ENCODE data around the gene TRIP13.
A peak's percentile ranks its signal among the peaks of the same experiment; 100 is the strongest.

Gene TRIP13

GRCh38 chr5:943201-943917 lies 50.7 kb downstream of the TRIP13 start:
- no peak for DNase-seq

DNA sequence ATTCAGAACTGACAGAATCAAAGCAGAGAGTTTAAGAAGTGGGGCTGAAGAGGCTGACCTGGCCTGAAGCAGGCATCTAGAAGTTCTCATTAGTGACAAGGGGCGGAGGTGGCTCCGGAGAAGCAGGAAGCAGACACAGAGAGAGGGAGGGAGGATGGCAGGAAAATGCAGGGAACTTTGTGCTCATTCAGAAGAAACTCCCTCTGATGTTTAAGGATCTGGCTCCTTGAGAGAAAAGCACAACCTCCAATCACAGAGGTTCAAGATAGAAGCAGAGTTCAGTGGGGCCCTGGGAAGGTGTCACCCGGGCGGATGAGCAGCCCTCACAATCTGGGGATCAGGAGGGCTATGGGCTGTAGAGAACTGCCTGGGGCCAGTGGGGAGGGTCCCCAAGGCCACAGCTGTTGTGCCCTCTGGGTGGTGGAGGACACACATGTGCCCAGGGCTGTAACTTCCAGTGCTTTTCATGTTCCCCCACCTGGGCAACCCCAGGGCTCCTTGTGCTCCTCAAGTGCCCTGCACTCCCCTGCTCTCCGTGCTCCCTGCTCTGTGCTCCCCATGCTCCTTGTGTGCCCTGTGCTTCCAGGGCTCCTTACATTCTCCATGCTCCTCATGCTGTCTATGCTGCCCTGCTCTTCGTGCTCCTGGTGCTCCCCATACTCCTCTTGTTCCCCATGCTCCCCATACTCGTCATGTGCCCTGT lies 51.4 kb downstream of the TRIP13 start:
- DNase-seq: no peak

DNA sequence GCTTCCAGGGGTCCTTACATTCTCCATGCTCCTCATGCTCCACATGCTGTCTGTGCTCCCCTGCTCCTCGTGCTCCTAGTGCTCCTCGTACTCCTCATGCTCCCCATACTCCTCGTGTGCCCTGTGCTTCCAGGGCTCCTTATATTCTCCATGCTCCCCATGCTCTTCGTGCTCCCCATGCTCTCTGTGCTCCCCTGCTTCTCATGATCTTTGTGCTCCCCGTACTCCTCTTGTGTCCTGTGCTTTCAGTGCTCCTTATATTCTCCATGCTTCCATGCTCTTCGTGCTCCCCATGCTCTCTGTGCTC lies 51.9 kb downstream of the TRIP13 start:
- DNase-seq: no peak

- DNase-seq: no peak
These were observed 52.5 kb downstream of the TRIP13 start for GRCh38 chr5:944992-945685.

DNA sequence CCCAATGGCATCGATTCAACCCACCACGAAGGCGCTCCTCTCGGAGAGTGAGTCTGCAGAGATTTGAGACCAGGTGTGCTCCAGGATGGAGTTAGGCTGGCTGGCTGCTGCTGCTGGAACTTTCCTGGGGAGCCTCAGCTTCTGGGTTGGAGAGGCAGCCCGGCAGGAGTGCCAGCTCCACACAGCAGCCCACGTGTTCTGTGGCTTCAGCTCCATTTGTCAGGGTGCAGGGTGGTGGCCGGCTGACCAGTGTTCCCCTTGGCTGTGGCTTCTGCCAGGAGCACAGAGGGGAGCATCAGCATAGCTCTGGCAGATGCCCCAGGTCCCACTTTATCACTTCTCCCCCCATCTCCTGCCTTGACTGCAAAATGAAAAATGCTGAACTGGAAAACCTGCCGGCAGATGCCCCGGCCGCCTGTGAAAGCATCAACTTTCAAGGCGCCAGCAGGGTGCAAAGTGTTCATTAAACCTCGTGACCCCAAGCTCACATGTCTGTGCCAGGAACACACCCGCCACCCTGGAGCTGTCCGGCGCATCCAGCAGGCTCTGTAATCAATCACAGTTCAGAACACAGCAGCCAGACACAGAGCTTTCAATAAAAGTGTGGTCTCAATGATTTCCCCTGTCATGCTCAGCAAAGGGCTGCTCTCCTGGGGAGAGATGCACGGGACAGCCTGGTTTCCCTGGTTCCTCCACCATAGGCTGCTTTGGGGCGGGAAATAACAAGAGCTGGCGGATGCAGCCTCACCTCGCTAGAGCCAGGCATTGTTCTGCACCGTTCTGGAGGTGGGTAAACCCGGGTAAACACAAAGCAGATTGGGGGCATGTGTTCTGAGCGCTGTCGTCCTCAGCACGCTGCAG lies 53.2 kb downstream of the TRIP13 start:
- no peak for DNase-seq

- no peak for DNase-seq
These were observed 54.3 kb downstream of the TRIP13 start for GRCh38 chr5:946720-947625.

DNA sequence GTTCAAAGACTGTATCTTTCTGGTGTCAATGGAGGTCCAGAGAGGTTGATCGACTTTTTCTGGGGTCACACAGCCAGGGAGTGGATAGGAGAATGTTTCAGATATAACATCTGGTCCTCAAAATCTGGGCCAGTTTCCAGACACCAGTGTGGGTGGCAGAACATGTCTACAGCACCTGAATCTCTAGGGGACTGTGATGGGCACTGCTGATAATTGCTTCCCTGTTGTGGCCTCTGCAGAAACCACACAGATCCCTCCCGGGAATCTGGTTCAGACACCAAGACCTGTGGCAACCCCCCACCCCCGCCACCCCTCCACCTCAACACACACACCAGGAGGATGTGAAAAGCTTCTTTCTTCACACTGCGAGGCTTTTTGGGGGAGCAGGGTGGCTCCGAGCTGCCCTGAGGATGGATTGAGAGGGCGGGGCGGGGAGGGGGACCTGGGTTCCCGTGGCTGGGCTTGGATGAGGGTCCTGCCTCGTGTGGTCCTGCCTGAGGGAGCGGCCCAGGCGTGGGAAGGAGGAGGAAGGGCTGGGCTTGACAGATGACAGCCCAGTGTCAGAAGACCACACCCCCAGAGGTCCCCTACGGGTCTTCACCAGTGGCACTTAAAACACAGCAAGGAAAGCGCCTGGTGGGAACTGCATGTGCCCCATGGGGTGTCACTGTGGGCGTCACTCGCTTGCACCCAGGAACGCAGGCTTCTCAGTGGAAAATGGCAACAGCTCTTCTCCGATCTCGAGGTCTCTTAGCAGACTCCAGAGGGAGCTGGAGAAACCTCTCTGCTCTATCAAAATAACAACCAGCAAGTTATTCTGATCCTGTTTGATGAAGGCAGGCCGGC lies 55.2 kb downstream of the TRIP13 start:
- DNase-seq: no peak

GRCh38 chr5:948472-949274 lies 56.0 kb downstream of the TRIP13 start:
- no peak for DNase-seq

DNA sequence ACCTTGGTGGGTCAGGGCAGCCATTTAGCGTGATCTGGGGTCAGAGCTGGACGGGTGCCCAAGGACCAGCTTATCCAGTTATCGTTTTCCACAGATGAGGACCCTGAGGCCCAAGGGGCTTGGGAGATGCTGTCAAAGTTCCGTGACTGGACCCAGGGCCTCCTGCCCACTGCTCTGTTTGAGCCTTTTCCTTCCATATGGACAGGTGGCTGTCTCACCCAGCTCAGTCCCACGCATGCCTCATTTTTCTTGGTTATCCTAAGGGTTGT lies 56.5 kb downstream of the TRIP13 start:
- no peak for DNase-seq

DNA sequence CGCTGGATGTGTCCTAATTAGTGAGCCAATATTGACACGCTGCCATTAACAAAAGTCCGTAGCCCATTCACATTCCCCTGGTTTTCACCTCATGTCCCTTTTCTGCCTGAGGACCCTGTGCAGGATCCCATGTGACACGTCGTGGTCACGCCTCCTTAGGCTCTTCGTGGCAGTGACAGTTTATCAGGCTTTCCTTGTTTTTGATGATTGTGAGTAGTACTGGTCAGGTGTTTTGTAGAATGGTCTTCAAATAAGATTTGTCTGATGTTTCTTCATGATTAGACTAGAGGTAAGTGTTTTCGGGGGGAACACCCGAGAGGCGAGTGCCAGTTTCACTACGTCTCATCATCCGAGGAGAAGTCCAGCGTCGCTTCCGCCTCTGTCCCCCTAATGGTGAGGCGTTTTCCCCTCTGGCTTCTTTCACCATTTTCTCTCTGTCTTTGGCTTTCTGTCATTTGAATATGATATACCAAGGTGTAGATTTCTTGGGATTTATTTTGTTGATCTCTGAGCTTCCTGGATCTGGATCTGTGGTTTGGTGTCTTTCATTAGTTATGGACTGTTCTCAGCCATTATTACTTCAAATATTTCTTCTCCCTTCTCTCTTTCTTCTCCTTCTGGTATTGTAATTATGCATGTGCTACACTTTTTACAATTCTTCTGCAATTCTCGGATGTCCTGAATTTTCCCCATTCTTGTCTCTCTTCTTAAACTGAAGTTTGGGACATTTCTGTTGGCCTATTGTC lies 57.3 kb downstream of the TRIP13 start:
- no peak for DNase-seq

GRCh38 chr5:951940-952596 lies 59.4 kb downstream of the TRIP13 start:
- DNase-seq: no peak

DNA sequence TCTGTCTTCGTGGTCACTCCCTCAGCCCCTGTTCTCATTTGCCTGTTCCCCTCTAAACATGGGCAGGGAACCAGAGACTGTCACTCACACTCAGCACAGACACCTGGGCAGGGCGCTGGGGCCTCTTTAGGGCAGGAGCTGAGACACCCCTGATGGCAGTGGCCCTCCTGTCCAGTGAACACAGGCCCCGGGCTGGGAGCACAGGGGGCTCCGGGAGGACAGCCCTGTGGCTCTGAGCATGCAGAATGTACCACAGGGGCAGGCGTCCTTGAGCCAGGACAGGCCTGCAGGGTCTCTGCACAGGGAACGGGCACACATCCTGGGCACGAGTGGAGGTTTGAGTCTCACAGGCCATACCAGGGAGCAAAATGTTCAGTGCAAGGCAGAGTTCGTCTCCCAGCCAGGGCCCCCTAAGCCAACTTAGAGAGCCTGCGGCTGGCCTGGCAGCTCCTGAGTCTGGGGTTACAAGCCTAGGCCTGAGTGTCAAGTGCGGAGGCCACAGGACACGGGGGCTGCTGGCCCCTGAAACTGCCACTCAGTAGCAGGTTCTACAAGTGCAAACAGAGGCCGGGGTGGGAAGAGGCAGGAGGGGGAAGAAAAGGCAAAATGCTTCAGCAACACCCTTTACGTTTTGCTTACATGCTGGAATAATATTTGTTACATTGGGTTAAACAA lies 60.0 kb downstream of the TRIP13 start:
- DNase-seq: no peak

DNA sequence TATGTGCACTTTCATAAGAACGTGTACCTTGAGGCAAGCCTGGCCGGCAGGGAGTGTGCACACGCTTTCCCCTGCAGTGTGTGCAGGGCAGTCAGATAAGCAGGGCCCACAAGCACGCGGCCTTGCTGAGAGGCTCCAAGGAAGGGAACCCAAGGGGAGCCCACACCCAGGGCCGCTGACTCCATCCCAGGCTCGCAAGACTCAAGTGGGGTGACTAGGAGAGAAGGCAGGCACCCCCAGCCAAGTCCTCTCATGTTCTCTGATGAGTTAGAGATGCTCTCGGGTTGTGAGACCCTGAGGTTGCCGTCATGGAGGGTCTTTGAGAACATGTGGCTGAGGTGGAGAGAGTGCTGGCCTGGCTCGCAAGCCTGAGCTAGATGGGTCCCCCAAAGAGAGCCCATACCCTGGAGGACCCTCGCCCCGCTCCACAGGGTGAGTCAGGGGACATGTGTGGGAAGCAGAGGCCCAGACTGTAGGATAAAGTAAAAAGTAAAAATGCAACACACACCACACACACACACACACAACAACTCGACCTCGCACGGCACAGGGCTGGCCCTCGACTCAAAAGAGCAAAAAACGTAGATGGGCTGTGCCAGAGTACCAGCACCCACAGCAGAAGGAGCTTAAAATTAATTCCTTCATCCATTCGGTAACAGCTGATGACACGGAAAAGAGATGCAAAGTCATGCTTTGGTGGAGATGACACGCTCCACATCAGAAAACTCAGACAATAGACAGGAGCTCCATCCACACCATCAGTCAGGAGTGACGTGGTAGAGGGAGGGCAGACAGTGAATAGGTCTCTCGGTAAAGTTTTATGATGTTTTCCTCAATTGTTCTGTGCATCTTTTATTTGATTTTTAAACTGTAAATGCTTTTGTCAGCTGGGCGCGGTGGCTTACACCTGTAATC lies 61.1 kb downstream of the TRIP13 start:
- no peak for DNase-seq

DNA sequence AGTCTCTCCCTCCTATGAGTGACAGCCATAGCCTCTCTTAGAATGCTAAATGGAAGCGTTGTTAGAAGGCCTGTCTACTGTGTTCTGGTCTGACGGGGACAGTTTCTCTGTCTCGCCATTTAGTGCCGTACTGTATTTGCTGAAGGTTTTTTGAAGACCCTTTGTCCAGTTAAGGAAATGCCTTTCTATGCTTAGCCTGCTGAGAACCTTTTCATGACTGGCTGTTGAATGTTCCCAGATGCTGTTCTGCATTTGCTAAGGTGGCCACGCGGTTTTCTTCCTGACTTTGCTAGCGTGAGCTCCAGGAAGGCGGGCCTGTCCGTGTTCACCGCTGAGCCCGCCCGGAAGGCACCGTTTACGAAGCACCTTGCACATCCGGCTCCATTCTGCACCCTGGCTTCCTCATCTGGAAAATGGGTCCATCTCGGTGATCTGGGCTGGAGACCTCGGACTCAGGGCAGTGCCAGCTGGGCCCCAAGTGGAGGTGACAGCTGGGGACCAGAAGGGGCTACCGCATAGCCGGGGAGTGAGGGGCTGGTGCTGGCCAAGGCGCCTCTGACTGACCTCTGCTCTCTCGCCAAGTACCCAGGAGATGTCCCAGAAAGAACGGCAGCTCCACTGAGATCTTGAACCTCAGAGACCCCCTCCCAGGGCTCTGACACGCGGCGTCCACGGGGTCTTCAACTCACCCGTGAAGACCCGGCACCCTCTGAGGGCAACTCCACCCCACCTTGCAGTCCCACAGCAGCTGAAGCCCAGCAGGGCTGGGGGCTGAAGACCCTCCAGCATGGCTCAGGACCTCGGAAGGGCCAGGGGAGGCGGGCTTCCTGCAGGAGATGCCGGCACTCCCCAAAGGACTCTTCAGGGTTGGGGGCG lies 63.4 kb downstream of the TRIP13 start:
- no peak for DNase-seq

DNA sequence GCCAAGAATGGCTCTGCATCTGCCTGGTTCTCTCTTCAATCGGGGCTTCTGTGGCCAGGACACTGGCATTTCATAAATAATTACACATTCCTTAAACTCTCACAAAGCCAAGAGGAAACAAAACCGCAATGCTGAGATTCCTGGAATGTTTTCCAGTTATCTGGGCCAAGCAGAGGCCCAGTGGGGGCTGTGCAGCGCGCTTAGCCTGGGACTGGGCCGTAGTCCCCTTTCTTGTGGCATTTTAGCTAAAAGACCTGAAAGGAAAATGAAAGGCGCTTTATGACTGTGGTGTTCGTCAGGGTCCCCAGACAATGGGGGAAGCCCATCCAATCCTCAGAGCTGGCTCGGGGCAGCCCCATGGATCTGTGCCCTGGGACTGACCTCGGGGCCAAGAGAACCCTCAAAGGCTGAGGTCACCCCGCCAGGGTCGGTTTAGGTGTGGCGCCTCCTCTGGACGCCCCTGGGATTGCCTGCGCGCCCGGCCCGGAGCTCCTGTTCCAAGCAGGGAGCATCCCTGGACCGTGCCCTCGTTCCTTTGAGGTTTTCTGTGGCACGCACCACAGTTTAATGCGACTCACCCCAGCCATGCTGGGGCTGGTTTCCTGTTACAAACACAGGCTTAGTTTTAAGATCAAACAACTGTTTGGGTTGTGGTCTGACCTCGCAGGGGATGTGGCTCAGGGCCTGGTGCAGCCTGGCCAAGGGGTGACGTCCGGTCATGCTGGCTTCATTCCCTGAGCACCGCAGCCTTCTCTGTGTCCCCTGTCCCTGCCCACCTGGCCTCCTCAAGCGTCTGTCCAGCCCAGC lies 64.5 kb downstream of the TRIP13 start:
- peak; percentile 28 for DNase-seq

All from NCI-H1048 (cell line).